ENCODE results near the gene TMCC2.

The TMCC2 gene

GRCh38 chr1:205235951-205236350 lies 8.2 kb downstream of the TMCC2 start:
- no peak for DNase-seq (ENCODE audit: low read depth in 1 of 2, low spot score in 1 of 2)
- H3K27me3 ChIP-seq (ENCODE audit: insufficient read depth, poor library complexity, severe bottlenecking) = no peaks in the 10 kb centered on the region
- no peak overlapping the region for H3K4me3 ChIP-seq (replicated peaks; ENCODE audit: insufficient read depth, low read length)
- H3K27ac ChIP-seq (replicated peaks) = no peak overlapping the region
- no peak for TF ChIP-seq GABPA (IDR thresholded peaks at IDR 0.05; ENCODE audit: low read depth)
- TF ChIP-seq POLR2AphosphoS5 (IDR thresholded peaks at IDR 0.05; ENCODE audit: low read depth) = no peak
- TF ChIP-seq, protein P1, sequence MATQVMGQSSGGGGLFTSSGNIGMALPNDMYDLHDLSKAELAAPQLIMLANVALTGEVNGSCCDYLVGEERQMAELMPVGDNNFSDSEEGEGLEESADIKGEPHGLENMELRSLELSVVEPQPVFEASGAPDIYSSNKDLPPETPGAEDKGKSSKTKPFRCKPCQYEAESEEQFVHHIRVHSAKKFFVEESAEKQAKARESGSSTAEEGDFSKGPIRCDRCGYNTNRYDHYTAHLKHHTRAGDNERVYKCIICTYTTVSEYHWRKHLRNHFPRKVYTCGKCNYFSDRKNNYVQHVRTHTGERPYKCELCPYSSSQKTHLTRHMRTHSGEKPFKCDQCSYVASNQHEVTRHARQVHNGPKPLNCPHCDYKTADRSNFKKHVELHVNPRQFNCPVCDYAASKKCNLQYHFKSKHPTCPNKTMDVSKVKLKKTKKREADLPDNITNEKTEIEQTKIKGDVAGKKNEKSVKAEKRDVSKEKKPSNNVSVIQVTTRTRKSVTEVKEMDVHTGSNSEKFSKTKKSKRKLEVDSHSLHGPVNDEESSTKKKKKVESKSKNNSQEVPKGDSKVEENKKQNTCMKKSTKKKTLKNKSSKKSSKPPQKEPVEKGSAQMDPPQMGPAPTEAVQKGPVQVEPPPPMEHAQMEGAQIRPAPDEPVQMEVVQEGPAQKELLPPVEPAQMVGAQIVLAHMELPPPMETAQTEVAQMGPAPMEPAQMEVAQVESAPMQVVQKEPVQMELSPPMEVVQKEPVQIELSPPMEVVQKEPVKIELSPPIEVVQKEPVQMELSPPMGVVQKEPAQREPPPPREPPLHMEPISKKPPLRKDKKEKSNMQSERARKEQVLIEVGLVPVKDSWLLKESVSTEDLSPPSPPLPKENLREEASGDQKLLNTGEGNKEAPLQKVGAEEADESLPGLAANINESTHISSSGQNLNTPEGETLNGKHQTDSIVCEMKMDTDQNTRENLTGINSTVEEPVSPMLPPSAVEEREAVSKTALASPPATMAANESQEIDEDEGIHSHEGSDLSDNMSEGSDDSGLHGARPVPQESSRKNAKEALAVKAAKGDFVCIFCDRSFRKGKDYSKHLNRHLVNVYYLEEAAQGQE (IDR thresholded peaks at IDR 0.05; ENCODE audit: insufficient replicate concordance, low read depth) = no peak
- no peak for TF ChIP-seq SPI1 (IDR thresholded peaks at IDR 0.05; ENCODE audit: borderline replicate concordance, low read depth)
- TF ChIP-seq CTCF (IDR thresholded peaks at IDR 0.05; ENCODE audit: insufficient read depth, low read length) = no peak

DNA sequence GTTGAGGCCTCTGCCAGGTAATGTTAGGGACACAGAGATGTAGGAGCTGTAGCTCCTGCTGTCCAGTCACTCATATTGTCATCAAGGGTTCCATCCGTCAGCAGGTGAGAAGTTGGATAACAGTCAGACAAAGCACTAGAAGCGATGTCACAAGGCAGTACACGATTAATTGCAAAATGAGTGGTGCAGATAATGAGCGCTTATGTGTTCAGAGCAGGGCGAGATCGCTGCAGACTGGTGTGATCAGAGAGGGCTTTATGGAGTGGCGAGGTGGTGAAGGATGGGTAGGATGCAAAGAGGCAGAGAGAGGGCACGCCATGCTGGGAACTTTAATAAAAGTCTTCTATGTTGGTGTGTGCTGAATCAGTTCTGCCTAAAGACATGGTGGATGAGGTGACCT lies 8.8 kb downstream of the TMCC2 start:
- Histone ChIP-seq H3K27me3 (ENCODE audit: insufficient read depth, poor library complexity, severe bottlenecking) (no peaks in the 10 kb centered on the region), H3K27ac (replicated peaks) (no peak overlapping the region), H3K4me3 (replicated peaks; ENCODE audit: insufficient read depth, low read length) (no peak overlapping the region)
- TF ChIP-seq SPI1 (IDR thresholded peaks at IDR 0.05; ENCODE audit: borderline replicate concordance, low read depth) (no peak), CTCF (IDR thresholded peaks at IDR 0.05; ENCODE audit: insufficient read depth, low read length) (no peak), GABPA (IDR thresholded peaks at IDR 0.05; ENCODE audit: low read depth) (no peak), POLR2AphosphoS5 (IDR thresholded peaks at IDR 0.05; ENCODE audit: low read depth) (no peak)
- TF ChIP-seq, protein P1 (IDR thresholded peaks at IDR 0.05; ENCODE audit: insufficient replicate concordance, low read depth) = no peak
- no peak for DNase-seq (ENCODE audit: low read depth in 1 of 2, low spot score in 1 of 2)

GRCh38 chr1:205236951-205237475 lies 9.3 kb downstream of the TMCC2 start:
- H3K27me3 ChIP-seq (ENCODE audit: insufficient read depth, poor library complexity, severe bottlenecking) = no peaks in the 10 kb centered on the region
- H3K4me3 ChIP-seq (replicated peaks; ENCODE audit: insufficient read depth, low read length) = no peak overlapping the region
- no peak for DNase-seq (ENCODE audit: low read depth in 1 of 2, low spot score in 1 of 2)
- TF ChIP-seq GABPA (IDR thresholded peaks at IDR 0.05; ENCODE audit: low read depth) (no peak), POLR2AphosphoS5 (IDR thresholded peaks at IDR 0.05; ENCODE audit: low read depth) (no peak), CTCF (IDR thresholded peaks at IDR 0.05; ENCODE audit: insufficient read depth, low read length) (no peak), SPI1 (IDR thresholded peaks at IDR 0.05; ENCODE audit: borderline replicate concordance, low read depth) (no peak)
- TF ChIP-seq, protein P1 (IDR thresholded peaks at IDR 0.05; ENCODE audit: insufficient replicate concordance, low read depth) = no peak
- peak overlapping the region; percentile 55 for H3K27ac ChIP-seq (replicated peaks)

All from HL-60 (cell line).